HCEC 1CT (cell line): ENCODE data around the gene RASSF8.
"Not testable (repeated sequence)": the region's sequence is repeated elsewhere in the genome, so short reads cannot be mapped to it uniquely, and the experiment has no call there.

Experiments
- DNase-seq: peaks from one replicate; pipeline ENCODE4 v3.0.0-alpha.2; 2017

The RASSF8 gene

DNA sequence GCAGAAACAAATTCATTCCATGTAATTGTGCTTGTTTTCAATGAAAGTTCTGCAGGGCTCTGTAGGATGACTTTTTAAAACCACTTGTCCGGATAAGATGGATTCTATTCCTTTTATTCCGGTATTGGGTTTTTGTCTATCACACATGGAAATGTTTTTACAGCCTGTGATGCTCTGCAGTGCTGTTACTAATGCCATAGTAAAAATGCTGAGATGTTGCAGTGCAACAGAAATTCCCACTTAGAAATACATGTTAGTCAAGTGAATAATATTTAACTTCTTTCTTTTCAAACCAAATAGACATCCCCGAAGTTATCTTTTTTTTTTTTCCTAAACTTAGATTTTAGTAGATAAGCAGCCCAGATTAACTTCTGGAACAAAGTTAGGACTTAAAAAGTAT, 71.9 kb downstream of the RASSF8 start:
- DNase-seq = no peak

DNA sequence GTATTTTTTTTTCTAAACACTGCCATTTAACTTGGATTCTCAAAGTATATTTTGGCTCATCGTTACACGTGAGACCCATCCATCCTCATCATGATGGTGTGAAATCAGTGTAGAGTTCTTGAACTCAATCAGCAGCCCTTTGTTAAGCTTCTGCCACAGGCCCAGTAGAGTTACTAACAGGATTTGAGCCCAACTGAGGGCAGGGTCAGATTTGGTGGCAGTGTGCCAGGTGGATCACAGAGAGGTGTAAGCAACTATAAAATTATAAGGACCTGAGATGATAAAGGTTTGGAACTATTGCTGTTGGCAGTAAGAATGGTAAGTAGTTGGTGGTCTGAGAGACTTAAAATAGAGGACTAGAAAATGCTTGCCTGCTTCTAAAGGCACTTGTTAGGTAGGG, 72.8 kb downstream of the RASSF8 start:
- DNase-seq = no peak

DNA sequence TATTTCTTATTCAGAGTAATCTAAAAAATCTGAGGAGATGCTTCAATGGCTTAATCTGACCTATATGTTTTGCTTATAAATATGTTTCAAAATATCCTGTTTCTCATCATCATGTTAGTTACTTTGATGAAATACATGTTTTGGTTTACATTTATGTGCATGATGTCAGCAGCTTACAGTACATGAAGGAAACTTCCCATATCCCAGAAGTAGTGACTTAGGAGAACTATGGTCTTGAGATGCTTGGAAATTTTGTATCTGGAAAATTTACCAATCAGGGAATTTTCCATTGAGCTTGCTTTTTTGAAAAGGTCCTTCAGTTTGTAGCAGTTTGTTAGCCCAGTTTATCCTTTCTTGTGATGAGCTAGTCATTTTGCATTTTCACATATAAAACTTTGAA, 73.3 kb downstream of the RASSF8 start:
- peak; percentile 32 for DNase-seq

DNA sequence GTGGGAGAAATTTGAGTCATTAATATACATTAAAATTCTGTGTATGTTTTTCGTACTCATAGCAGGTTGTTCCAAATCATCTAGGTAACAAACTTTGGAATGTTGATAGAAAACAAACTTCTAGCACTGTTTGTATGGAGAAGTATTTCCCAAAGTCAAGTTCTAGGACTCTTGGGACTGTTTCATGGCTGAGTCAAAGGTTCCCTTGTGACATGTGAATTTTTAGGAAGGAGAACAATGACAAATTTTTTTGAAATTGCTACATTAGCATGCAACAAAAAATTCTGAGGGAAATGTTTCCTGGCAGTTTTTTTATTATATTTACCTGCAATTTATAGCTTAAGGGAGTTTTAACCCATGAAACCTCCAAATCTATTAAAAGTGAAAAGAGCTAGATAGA, 73.8 kb downstream of the RASSF8 start:
- DNase-seq = no peak

DNA sequence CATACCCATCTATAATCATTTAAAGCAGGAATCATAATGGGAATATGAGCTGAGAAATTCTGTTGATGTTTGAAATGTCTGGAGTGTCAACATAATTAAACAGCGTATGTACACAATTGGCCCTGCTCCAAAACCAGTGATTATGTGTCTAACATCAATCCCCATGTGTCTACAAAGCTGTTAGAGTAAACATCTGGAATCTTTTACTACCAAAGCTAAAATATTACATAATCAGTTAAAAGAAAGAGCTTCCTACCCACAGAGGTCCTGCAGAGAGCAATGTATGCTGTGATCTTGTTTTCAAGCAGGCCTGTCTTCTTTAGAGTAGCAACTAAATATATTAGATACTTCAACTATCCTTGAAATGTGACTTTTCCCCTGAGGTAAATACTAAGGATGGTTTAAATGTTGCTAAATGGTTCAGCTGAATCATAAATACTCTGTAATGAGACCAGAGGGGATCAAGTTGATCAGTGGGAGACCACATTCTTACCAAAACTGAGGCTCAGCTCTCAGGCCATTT, 74.3 kb downstream of the RASSF8 start:
- DNase-seq = no peak

DNA sequence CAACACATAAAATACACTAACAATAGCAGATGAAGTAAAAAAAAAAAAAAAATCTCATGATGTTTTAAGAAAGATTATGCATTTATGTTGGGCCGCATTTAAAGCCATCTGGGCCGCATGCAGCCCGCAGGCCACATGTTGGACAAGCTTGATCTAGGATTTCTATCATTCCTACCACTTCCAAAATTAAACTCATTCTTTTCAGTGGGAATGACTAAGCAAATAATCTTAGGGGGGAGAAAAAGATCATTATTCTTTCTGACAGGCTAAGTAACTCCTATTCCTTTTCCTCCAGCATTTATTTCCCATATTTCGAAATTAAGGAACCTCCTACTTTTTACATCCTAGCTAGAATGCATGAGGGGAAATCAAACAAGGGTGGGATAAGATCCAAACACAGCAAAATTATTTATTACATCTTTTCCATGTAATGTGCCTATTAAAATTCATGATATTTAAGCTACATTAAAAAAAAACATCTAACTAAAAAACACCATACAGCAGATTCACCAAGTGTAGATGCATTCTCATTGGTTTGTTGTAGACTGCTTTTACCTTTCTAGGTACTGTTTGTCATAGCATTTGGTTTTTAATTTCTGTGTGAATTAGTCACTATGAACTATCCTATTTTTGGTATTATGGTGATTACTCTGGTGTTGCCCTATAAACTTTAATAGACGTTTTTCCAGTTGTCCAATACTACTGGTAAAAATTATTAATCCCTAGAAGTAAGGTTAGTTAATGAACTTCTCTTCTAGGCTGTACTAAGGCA, 76.1 kb downstream of the RASSF8 start:
- DNase-seq = no peak

DNA sequence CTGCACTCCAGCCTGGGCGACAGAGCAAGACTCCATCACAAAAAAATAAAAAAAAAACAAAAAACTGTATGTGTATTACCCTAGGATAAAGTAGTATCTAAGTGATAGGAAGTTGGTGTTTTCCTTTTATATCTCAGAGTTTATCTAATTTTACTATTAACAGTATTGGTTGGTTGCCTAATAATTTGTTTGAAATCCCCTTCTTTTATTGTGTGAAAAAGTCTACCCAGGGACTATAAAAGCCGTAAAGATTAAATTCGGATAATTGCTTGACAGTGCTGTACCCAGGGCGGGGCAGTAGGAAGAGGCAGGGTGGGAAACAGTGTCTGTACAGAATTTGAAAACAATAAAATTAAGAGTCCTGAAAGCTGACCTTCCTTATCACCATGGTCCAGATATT, 78.4 kb downstream of the RASSF8 start:
- no peak for DNase-seq

DNA sequence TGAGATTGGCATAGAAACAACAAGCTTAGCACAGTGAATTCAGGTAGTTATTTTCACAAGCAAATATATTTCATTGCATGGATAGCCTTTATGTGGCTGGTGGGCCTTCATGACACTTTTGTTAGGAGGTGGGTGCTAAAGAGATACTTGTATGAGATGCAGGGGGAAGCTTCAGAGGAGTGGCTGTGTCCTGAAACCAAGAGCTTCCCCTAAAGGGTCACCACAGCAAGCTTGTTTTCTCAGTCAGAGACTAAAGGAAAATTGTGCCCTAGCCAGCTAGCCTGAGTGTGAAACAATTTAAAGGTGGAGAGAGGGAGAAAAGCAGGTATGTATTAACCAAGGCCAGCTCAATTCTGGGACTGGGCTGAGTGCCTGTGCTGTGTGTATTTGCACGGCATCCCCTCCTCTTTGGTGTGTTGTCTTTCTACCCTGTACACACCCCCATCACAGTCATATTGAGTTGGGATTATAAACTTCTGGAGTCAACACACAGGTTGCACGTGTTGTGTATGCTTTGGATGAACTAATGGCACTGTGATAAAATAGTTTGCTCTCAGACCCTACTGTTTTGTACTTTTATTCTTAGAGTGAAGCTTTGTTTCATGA, 79.2 kb downstream of the RASSF8 start:
- no peak for DNase-seq

DNA sequence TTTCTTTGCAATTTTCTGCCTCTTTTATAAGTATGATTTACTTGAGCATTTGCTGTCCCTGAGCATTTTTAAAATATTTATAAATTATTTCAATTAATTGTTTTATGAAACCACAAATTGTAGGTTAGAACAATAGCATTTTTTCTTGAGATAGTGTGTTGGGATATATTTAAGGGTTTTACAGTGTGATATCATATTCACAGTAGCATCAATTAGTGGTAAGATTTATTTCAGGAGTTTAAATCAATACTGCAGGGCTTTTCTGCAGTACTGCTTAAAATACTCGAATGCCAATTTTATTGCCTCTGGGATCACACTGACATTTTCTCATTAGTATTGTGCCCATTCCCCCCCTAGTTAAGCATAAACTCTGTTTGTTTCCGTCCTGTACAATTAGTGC, 84.2 kb downstream of the RASSF8 start:
- DNase-seq = no peak

DNA sequence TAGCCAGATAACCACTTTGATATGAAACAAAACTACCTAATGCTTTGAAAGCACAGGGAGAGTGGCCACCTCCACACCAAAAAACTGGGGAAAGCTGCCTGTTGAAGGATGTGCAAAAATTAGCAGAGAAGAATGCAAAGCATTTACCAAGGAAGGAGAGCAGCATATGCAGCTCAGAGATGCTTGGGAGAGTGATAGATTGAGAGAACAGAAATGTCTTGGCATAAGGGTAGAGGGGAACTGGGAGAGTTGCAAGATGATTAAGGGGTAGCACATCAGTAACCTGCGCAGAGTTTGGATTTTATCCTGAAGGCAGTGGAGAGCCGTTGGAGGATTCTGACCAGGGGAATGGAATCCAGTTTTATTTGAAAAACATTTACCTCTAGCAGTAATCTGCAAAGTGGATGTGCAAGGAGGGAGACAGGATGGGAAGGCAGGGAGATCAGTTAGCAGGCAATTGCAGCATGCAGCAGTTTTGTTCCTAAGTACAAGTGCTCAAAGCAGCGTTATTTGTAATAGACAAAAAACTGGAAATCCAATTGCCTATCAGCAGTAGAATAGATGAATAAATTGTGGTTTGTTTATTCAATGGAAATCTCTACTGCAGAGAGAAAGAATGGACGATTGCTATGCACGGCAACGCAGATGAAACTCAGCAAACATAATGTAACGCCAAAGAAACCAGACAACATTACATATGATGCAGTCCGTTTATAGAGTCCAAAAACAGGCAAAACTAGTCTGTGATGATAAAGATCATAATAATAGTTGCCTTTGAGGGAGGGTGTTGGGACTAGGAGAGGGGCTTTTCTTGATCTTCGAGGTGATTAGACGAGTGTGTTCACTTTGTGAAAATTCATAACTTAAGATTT, 84.9 kb downstream of the RASSF8 start:
- no peak for DNase-seq

DNA sequence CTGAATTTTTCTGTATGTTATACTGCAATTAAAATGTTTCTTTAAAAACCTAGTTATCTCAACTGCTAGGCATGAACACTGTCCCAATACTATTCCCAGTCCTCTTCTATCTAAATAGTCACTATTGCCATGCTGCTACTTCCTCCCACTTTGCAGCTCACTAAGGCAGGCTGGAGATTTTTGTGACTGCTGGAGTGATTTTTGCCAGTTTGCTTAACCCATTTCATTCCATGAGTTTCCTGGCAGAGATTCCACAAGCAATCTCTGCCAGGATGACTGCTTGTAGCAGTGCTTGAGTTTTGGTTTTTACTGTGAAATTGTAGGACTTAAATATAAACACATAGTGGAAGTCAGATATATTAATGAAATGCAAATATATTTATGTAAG, 85.5 kb downstream of the RASSF8 start:
- peak; percentile 23 for DNase-seq

DNA sequence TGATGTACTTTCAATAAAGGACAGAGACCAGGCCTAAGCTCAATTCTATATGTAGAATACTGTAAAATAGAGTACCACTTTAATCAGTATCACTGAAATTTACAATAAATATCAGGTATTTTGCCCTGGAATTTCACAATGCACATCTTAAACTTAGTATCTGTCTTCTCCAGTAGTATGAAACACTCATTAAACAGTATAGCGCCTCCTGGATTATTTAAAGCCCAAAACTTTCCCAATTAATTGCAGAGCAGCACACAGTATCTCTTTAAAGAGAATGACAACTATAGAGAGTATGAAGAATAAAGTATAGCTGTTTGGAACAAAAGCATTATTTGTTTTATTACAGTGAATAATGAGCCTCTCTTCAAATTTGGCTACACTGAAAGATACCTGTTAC, 86.1 kb downstream of the RASSF8 start:
- DNase-seq = no peak

DNA sequence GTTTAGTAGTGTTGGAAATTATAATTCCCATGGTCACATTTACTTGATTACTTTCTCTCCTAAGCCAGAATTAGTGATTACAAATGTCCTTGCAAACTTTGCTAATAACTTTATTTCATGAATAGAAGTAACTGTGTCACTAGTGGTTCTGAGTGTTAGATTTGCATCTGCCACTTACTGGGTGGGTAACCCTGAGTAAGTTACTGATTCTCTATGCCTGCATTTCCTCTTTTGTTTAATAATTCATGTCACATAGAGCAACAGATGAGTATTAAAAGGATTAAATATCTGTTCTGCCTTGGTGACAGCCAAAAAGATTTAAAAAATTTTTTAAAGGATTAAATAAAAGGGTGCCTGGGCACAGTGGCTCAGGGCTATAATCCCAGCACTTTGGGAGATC, 87.7 kb downstream of the RASSF8 start:
- DNase-seq = no peak

DNA sequence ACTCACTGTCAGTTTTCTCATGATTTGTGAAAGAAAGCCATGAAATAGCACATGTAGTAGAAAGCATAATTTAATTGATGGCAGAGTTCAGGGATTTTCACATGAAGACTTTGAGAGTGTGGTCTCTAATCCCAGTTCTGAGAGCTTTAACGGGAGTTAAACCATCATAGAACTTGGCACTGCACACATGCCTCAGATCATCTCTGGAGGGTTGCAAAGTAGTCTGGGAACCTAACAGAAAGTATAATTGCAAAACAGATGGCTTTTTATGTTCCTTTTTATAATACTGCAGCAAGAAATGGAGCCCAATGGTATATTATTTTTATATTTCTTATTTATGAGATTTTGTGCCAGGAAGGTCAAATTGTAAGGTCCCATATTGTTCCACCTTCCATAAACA, 88.4 kb downstream of the RASSF8 start:
- DNase-seq = no peak

DNA sequence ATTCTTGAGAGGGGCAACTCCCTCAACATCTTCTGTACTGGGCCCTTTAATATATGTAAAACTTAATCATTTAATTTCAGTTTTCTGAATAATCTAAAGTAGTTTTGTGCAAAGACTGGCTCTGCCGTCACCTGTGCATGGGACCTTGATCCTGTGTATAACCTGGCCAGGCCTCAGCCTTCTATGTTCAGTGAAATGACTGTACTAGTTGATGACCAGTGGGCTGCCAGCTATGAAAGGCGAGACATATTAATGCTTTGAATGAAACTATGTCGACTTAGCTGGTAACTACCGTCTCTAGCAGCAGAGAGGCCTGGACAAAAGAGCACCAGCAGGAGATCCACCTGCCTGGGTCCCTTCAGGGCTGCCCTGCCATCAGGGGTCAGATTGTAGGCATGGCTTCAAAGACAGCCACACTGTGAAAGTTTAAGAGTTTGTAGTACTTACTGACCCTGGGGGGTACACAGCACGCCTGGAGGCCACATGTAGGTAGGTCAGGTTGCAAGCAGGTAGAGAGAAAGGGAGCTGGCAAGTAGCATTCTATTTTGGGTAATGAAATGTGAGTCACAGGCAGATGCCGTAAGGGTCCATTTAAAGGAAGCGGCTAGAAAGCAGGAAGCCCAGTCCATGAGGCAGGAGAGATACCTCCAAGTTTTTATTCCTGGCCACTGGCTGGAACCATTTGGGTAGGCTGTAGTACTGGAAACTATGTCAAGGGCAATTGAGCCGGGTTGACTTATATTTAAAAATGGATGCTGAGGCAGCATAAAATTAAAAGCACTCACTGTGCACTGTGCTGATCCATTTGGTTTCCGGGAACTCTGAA, 89.1 kb downstream of the RASSF8 start:
- no peak for DNase-seq

DNA sequence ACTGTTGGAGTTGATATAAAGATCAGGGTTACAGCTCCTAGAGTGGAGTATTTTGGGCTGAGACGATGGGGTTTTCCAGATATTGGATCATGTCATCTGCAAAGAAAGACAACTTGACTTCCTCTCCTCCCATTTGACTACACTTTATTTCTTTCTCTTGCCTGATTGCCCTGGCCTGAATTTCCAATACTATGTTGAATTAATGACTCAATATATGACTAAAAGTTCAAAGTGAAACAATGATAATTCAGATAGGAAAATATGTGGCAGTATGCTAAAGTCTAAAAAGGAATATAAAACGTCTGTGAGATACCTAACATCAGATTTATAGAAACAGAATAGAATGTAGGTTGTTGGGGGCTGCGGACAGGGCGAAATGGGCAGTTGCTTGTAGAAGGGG, 94.2 kb downstream of the RASSF8 start:
- peak; percentile 7 for DNase-seq

DNA sequence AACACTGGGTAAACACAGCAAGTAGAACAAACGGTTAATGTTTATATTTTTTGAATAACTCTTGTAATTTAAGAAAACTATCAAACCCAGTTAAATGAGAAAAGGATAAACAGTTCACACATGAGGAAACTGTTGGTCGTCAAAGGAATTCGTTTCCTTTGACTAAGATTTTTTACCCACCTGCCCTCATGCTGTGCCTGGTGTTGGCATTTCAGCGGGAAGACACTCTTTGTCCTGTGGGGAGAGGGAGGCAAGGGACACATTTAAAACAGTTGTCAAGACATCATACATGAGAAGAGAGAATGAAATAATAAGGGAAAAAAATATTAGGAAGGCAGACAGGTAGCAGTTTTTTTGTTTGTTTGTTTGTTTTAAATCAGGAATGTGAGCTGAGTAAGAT, 95.9 kb downstream of the RASSF8 start:
- DNase-seq = no peak

DNA sequence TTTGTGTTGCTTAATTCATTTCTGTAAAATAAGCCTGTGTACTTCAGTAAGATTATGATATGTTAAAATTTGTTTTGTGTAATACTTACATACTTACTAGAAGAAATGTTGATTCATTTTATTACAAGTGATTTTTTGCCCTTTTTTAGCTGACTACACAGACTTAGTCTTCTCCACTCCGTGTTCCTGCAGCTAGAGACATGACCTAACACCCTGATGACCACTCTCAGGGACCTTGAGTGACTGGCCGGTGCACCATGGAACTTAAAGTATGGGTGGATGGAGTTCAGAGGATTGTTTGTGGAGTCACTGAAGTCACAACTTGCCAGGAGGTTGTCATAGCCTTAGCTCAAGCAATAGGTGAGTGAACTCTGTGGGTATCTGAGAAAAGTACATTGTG, 96.6 kb downstream of the RASSF8 start:
- no peak for DNase-seq

DNA sequence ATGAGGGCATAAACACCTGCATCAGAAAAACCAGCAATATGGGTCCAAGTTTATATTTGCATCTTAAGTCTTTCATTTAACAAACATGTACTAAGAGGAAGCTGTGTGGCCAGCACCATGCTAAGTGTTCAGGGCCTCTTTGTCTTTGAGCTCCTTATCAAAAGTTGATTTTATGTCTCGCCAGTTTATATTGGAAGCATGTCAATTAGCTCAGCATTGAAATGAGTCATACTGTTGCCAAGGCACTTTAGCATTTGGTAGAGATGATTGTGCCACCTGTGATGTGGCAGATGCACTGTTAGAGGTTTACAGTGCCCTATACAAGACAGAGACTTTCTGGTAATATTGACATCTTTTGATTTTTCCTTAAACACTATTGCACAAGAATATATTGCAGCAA, 97.9 kb downstream of the RASSF8 start:
- peak; percentile 22 for DNase-seq

DNA sequence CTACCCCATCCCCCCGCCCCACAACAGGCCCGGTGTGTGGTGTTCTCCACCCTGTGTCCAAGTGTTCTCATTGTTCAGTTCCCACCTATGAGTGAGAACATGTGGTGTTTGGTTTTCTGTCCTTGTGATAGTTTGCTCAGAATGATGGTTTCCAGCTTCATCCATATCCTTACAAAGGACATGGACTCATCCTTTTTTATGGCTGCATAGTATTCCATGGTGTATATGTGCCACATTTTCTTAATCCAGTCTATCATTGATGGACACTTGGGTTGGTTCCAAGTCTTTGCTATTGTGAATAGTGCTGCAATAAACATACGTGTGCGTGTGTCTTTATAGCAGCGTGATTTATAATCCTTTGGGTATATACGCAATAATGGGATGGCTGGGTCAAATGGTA, 98.8 kb downstream of the RASSF8 start:
- DNase-seq = not testable (repeated sequence)

DNA sequence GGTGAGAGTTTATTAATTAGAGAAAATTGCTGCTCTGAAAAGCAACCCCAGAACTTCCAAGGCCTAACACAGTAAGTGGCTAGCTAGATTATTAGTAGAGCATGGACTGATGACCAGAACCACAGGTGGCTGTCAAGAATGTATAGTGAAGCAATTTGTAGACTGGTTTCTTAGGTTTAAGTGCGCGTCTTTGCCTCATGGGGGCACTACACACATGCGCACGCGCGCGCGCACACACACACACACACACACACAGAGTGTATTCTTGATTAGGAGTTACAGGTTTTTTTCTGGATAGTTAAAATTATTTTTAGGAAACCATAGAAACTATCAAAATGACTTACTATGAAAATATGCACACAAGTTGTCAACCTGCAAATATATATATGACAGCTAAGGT, 99.8 kb downstream of the RASSF8 start:
- DNase-seq = no peak

DNA sequence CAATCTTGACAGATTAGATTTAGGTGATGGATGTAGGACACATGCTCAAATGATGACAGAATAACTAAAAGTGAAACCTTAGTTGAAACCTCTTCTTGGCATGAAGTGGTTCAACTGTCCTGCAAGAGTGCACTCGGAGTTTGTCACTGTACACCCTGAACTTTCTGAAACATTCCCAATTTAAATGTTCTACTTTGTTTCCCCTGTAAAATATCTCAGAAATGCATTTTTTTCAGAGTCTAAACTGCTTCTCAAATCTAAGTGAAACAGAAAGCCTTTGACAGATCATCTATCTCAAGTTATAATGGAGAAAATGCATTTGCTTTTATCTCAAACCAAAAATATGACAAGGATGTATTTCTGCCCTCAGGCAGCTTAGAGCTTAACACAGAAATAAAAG, 100.3 kb downstream of the RASSF8 start:
- no peak for DNase-seq

DNA sequence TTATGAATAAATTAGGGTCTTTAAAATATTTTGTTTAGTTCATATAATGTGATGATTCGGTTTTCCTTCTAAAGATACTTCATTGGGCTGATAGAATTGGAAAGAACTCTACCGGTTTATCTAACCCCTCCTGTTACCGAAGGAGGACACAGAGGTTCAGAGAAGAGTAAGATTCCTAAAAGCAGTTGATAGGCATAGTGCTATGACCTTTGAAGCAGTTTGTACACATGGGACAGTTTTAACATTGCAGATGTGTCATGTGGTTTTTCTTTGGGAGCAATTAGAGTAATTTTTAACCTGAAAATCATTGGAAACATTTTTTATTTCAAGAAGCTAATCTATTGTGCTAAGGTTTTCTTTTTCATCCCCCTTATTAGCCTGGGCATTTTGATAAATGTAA, 103.5 kb downstream of the RASSF8 start:
- no peak for DNase-seq
